OCI-LY1 (cell line): ENCODE data around the gene AGAP3.

Experiments used
- CTCF ChIP-seq: fragments of 200-600 bp; sonication (generic), shearing (Covaris generic); IDR thresholded peaks from 2 replicates; pipeline ENCODE4 v1.5.1; 2017; ENCODE audit warnings: mild to moderate bottlenecking, antibody characterized with exemption, low read length, moderate library complexity, mixed read lengths
- EZH2 ChIP-seq: fragments of 200-600 bp; sonication (generic), shearing (Covaris generic); IDR thresholded peaks from 2 replicates; pipeline ENCODE4 v1.8.0; 2017; ENCODE audit warnings: borderline replicate concordance, mixed run types, mild to moderate bottlenecking, antibody characterized with exemption, low read length, moderate library complexity, mixed read lengths

DNA sequence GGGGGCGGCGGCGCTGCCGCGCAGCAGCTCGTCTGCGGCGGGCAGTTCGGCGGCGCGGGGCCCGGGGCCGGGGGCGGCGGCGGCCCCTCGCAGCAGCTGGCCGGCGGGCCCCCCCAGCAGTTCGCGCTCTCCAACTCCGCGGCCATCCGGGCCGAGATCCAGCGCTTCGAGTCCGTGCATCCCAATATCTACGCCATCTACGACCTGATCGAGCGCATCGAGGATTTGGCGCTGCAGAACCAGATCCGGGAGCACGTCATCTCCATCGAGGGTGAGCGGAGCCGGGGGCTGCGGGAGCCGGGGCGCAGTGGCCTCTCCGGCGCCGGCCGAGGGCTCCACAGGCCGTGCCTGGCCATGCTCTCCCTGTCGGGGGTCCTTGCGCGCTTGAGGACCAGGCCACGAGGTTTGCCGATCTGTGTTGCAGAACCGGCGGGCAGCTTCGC, 548 bp downstream of the AGAP3 start:
- no peak for TF ChIP-seq CTCF
- TF ChIP-seq EZH2: no peak
